ENCODE data around the gene CCDC188. TPM values are rescaled to one million over a fixed set of nuclear protein-coding genes. Genes with fewer than 3 reads are reported as not detected.

Gene CCDC188
- total and polyA plus RNA-seq, 2 of the 13 experiments (the other 11 are each of a cell fraction or from before 2014, with no cell fraction given): not detected

DNA sequence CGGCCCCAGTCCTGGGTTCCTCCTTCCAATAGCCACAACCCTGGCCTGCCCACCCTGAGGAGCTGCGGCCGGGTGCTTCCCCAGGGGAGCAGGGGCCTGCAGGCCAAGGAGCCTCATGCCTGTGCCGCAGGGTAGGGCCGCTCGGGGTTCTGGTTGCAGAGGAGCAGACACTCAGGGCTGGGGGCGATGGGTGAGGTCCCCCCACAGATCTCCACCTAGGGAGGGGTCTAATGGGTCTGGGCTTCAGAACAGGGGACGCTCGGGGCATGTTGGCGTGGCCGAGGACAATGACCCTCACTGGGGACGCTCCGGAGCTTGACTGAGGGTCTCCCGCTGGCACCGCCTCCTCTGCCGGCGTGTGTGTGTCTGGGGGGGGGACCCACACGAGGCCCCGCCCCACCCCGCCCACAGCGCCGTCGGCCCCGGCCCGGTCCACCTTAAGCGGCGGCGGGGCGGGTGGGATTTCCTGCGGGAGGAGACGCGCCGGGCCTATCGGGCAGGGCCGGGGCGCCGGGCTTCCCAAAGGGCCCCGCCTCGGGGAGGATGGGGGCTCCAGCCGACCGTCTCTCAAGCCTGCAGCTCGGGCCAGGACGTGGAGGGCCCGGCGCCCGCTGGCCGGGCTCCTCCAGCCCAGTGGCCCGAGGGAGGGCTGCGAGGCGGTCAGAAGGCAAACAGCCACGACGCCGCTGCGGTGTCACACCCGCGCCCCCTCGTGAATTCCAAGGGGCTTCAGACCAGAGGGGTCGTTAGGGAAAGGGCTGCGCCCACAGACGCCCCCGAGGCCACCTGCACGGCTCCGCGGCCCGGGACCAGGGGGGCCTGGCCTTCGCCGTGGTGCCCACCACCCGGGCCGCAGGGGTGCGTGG, 19.9 kb downstream of the CCDC188 start (continued):
- TF ChIP-seq, protein P1, sequence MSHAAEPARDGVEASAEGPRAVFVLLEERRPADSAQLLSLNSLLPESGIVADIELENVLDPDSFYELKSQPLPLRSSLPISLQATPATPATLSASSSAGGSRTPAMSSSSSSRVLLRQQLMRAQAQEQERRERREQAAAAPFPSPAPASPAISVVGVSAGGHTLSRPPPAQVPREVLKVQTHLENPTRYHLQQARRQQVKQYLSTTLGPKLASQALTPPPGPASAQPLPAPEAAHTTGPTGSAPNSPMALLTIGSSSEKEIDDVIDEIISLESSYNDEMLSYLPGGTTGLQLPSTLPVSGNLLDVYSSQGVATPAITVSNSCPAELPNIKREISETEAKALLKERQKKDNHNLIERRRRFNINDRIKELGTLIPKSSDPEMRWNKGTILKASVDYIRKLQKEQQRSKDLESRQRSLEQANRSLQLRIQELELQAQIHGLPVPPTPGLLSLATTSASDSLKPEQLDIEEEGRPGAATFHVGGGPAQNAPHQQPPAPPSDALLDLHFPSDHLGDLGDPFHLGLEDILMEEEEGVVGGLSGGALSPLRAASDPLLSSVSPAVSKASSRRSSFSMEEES (CRISPR knock-in tag; IDR thresholded peaks at IDR 0.05): 0 out of 2 replicates have a peak, but pooled peaks have one; percentile 23
- TF ChIP-seq SP5 (CRISPR knock-in tag; IDR thresholded peaks at IDR 0.05; ENCODE audit: borderline replicate concordance, low read depth) (peak; percentile 75; the same call in 1 of the 2 replicates), HDAC2 (CRISPR knock-in tag; IDR thresholded peaks at IDR 0.05) (no peak), NR2F2 (IDR thresholded peaks at IDR 0.05; ENCODE audit: borderline replicate concordance, low read depth) (no peak), GPN1 (CRISPR knock-in tag; IDR thresholded peaks at IDR 0.05; ENCODE audit: borderline replicate concordance) (no peak), MTA3 (CRISPR knock-in tag; IDR thresholded peaks at IDR 0.05) (no peak), ZBTB38 (CRISPR knock-in tag; IDR thresholded peaks at IDR 0.05) (no peak), DMAP1 (CRISPR knock-in tag; IDR thresholded peaks at IDR 0.05) (no peak), ZNF788 (CRISPR knock-in tag; IDR thresholded peaks at IDR 0.05; ENCODE audit: borderline replicate concordance) (peak; percentile 25; the same call in 1 of the 2 replicates), ZFP90 (CRISPR knock-in tag; IDR thresholded peaks at IDR 0.05; ENCODE audit: borderline replicate concordance) (no peak), ZBTB7A (CRISPR knock-in tag; IDR thresholded peaks at IDR 0.05) (no peak), SKI (IDR thresholded peaks at IDR 0.05; ENCODE audit: partially characterized antibody) (no peak), FOXC1 (CRISPR knock-in tag; IDR thresholded peaks at IDR 0.05; ENCODE audit: borderline replicate concordance) (no peak), SP1 (IDR thresholded peaks at IDR 0.05) (no peak), SP1 (CRISPR knock-in tag; IDR thresholded peaks at IDR 0.05) (peak; percentile 65), POGZ (CRISPR knock-in tag; IDR thresholded peaks at IDR 0.05) (no peak), SRY (CRISPR knock-in tag; IDR thresholded peaks at IDR 0.05) (0 out of 2 replicates have a peak, but pooled peaks have one; percentile 44), ZNF451 (CRISPR knock-in tag; IDR thresholded peaks at IDR 0.05) (no peak)
- TF ChIP-seq, protein P2, sequence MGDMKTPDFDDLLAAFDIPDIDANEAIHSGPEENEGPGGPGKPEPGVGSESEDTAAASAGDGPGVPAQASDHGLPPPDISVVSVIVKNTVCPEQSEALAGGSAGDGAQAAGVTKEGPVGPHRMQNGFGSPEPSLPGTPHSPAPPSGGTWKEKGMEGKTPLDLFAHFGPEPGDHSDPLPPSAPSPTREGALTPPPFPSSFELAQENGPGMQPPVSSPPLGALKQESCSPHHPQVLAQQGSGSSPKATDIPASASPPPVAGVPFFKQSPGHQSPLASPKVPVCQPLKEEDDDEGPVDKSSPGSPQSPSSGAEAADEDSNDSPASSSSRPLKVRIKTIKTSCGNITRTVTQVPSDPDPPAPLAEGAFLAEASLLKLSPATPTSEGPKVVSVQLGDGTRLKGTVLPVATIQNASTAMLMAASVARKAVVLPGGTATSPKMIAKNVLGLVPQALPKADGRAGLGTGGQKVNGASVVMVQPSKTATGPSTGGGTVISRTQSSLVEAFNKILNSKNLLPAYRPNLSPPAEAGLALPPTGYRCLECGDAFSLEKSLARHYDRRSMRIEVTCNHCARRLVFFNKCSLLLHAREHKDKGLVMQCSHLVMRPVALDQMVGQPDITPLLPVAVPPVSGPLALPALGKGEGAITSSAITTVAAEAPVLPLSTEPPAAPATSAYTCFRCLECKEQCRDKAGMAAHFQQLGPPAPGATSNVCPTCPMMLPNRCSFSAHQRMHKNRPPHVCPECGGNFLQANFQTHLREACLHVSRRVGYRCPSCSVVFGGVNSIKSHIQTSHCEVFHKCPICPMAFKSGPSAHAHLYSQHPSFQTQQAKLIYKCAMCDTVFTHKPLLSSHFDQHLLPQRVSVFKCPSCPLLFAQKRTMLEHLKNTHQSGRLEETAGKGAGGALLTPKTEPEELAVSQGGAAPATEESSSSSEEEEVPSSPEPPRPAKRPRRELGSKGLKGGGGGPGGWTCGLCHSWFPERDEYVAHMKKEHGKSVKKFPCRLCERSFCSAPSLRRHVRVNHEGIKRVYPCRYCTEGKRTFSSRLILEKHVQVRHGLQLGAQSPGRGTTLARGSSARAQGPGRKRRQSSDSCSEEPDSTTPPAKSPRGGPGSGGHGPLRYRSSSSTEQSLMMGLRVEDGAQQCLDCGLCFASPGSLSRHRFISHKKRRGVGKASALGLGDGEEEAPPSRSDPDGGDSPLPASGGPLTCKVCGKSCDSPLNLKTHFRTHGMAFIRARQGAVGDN (CRISPR knock-in tag; IDR thresholded peaks at IDR 0.05): peak; percentile 57
- TF ChIP-seq, protein P3, sequence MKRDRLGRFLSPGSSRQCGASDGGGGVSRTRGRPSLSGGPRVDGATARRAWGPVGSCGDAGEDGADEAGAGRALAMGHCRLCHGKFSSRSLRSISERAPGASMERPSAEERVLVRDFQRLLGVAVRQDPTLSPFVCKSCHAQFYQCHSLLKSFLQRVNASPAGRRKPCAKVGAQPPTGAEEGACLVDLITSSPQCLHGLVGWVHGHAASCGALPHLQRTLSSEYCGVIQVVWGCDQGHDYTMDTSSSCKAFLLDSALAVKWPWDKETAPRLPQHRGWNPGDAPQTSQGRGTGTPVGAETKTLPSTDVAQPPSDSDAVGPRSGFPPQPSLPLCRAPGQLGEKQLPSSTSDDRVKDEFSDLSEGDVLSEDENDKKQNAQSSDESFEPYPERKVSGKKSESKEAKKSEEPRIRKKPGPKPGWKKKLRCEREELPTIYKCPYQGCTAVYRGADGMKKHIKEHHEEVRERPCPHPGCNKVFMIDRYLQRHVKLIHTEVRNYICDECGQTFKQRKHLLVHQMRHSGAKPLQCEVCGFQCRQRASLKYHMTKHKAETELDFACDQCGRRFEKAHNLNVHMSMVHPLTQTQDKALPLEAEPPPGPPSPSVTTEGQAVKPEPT (CRISPR knock-in tag; IDR thresholded peaks at IDR 0.05; ENCODE audit: low read depth): peak; percentile 100
- TF ChIP-seq, protein P4, sequence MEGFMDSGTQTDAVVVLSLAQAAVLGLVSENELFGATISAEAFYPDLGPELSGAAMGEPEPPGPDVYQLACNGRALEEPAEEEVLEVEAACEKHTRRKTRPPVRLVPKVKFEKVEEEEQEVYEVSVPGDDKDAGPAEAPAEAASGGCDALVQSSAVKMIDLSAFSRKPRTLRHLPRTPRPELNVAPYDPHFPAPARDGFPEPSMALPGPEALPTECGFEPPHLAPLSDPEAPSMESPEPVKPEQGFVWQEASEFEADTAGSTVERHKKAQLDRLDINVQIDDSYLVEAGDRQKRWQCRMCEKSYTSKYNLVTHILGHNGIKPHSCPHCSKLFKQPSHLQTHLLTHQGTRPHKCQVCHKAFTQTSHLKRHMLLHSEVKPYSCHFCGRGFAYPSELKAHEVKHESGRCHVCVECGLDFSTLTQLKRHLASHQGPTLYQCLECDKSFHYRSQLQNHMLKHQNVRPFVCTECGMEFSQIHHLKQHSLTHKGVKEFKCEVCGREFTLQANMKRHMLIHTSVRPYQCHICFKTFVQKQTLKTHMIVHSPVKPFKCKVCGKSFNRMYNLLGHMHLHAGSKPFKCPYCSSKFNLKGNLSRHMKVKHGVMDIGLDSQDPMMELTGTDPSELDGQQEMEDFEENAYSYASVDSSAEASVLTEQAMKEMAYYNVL (CRISPR knock-in tag; IDR thresholded peaks at IDR 0.05; ENCODE audit: borderline replicate concordance): no peak
